Measurements from ENCODE around the gene COPG1. TPM values are rescaled to one million over a fixed set of nuclear protein-coding genes. Genes with fewer than 3 reads are reported as not detected.
"Not testable (repeated sequence)": the region's sequence is repeated elsewhere in the genome, so short reads cannot be mapped to it uniquely, and the experiment has no call there.

Gene COPG1
- total RNA-seq, 2 experiments from 2014 or later, result 128 to 132 TPM

DNA sequence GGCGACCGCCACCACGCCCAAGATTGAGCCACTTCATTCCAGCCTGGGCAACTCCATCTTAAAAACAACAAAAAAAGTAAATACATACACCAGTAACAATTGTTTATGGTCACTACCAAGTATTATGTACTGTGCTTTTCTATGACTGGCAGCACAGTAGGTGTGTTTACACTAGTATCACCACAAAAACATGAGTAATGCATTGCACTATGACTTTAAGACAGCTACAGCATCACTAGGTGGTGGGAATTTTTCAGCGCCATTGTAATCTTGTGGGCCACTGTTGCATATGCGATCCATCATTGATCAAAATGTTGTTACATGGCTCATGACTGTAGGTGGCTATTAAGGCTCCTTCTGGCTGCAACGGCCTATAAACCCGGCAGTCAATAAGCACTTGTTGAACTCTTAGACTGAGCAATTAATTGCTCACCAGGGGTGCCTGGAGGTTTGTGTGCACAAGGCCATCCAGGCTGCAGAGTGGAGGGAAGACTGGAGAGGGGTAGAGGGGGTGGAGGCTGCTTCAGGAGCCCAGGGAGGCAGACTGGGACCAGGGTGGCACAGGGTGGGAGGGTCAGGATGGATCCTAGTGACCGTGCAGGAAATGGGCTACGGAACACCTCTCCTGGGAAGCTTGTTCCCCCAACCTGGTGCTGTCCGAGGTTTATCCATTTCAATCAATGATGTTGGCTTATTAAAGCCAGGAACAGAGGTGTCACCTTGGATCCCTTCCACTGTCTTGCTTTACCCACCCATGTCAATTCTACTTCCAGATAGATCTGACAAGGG lies 17.9 kb upstream of the COPG1 start:
- H3K27ac Mint-ChIP-seq, result no peak overlapping the region
- no peaks in the 10 kb centered on the region for H3K36me3 Mint-ChIP-seq
- H3K4me3 Mint-ChIP-seq, result no peak overlapping the region
- H3K27me3 Mint-ChIP-seq, result no peaks in the 10 kb centered on the region
- peaks cover 16% of the 10 kb centered on the region for H3K4me1 Mint-ChIP-seq
- no peaks in the 10 kb centered on the region for H3K9me3 Mint-ChIP-seq
- no peak for DNase-seq

DNA sequence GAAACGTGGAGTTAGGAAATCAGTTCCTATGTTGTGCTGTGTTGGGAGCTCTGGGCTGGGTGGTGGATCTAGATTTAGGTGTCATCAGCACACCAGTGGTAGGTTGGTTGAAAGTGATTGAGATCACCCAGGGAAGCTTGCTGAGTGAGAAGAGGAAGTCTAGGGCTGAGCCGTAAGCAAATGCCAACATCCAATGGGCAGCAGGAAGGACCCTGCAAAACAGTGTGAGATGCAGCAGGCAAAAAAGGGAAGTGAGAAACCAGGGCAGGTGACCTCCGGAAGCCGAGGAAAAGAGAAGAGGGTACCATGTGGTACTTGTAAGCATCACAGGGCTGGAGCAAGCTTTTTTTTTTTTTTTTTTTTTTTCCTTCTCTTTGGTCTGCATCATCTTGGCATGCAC lies 15.9 kb upstream of the COPG1 start:
- H3K4me3 Mint-ChIP-seq, result no peak overlapping the region
- no peak overlapping the region for H3K27ac Mint-ChIP-seq
- no peaks in the 10 kb centered on the region for H3K9me3 Mint-ChIP-seq
- no peaks in the 10 kb centered on the region for H3K36me3 Mint-ChIP-seq
- no peak for DNase-seq
- H3K4me1 Mint-ChIP-seq, result peaks cover 20% of the 10 kb centered on the region
- H3K27me3 Mint-ChIP-seq, result no peaks in the 10 kb centered on the region

GRCh38 chr3:129234441-129234840 lies 15.0 kb upstream of the COPG1 start:
- no peaks in the 10 kb centered on the region for H3K36me3 Mint-ChIP-seq
- H3K27me3 Mint-ChIP-seq, result no peaks in the 10 kb centered on the region
- DNase-seq, result no peak
- H3K4me1 Mint-ChIP-seq, result peaks cover 28% of the 10 kb centered on the region
- no peak overlapping the region for H3K27ac Mint-ChIP-seq
- no peak overlapping the region for H3K4me3 Mint-ChIP-seq
- H3K9me3 Mint-ChIP-seq, result no peaks in the 10 kb centered on the region

DNA sequence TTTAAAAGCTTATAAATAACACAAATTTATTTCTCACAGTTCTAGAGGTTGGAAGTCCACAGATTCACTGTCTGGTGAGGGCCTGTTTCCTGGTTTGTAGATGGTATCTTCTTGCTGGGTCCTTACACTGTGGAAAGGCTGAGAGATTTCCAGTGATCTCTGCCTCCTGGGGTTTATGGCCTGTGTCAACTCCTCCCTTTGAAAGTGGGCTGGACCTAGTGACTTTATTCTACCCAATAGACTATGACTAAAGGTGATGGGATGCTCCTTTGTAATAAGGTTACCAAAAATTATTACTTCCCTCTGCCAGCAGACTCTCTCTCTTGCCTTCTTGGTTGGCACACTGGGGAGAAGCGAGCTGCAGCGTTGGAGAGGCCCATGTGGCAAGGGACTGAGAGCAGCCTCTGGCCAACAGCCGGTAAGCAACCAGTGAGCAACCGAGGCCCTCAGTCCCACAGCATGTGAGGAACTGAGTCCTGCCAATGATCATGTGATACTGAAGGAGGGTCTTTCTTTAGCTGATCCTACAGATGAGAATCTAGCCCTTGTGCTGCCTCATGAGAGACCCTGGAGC lies 14.0 kb upstream of the COPG1 start:
- no peak overlapping the region for H3K27ac Mint-ChIP-seq
- peaks cover 26% of the 10 kb centered on the region for H3K4me1 Mint-ChIP-seq
- H3K27me3 Mint-ChIP-seq, result no peaks in the 10 kb centered on the region
- no peak for DNase-seq
- H3K4me3 Mint-ChIP-seq, result no peak overlapping the region
- H3K36me3 Mint-ChIP-seq, result no peaks in the 10 kb centered on the region
- no peaks in the 10 kb centered on the region for H3K9me3 Mint-ChIP-seq

DNA sequence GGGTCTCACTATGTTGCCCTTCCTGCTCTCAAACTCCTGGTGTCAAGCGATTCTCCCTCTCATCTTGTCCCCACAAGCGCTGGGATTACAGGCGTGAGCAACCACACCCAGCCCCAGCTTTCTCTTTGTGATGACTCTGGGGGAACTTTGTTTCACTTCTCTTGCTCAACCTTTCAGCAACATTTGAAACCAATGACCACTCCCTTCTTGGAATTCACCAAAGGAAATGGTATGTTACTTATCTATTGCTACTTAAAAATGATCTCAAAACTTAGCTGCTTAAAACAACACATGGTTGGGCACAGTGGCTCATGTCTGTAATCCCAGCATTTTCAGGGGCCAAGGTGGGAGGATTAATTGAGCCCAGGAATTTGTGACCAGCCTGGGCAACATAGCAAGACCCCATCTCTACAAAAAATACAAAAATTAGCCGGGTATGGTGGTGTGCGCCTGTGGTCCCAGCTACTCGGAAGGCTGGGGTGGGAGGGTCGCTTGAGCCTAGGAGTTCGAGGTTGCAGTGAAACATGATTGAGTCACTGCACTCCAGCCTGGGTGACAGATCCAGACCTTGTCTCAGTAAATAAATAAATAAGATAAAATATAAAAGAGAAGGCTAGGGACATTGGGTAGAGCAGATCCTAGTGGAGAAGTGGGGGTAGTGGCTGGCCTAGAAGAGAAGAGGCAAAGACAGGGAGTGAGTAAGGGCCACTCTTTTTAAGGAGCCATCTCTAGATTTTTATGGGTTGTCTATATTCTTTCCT lies 10.3 kb upstream of the COPG1 start:
- Mint-ChIP-seq H3K4me3 (peak overlapping the region; percentile 32), H3K36me3 (no peaks in the 10 kb centered on the region), H3K27ac (peak overlapping the region; percentile 82), H3K4me1 (peaks cover 16% of the 10 kb centered on the region), H3K9me3 (no peaks in the 10 kb centered on the region), H3K27me3 (no peaks in the 10 kb centered on the region)
- peak; percentile 46 for DNase-seq

DNA sequence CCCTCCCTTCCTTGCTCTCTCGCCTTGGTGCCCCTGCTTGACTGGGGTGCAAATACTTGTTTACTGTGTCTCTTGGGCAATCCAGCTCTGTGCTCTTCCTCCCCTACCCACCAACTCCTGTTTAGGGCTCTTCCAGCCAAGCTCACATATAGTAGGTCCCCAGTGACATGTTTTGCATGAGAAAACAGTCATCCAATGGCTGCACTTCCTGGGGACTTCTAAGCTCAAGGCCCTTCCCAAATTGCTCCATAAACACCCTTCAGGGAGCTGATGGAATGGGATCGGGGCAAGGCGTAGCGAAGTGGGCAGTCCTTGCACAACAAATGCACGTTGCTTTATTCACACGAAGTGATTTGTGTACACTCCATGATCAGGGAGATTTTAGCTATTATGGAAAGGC lies 9.4 kb upstream of the COPG1 start:
- Mint-ChIP-seq H3K27me3 (no peaks in the 10 kb centered on the region), H3K27ac (no peak overlapping the region), H3K4me3 (no peak overlapping the region), H3K36me3 (no peaks in the 10 kb centered on the region), H3K9me3 (no peaks in the 10 kb centered on the region), H3K4me1 (peaks cover 16% of the 10 kb centered on the region)
- DNase-seq, result no peak

DNA sequence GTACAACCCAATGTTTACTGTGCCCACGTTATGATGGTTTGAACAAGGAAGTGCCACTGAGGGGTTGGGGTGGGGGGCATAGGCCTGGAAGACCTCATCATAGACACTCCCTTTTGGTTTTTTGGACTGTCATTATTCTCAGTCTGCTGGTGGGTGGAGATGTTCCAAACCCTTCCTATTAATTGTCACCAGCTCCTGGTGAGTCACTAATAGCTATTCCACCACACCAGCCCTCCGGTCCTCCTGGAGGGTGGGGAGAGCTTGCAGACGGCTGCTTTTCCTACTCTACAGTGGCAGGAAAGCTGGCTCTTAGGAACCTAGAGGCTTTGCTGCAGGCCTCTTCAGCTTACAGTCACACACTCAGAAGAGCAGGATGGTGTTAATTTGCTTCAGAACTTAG lies 9.0 kb upstream of the COPG1 start:
- Mint-ChIP-seq H3K27ac (no peak overlapping the region), H3K9me3 (no peaks in the 10 kb centered on the region), H3K4me1 (peaks cover 17% of the 10 kb centered on the region), H3K36me3 (no peaks in the 10 kb centered on the region), H3K4me3 (no peak overlapping the region), H3K27me3 (no peaks in the 10 kb centered on the region)
- DNase-seq, result no peak

DNA sequence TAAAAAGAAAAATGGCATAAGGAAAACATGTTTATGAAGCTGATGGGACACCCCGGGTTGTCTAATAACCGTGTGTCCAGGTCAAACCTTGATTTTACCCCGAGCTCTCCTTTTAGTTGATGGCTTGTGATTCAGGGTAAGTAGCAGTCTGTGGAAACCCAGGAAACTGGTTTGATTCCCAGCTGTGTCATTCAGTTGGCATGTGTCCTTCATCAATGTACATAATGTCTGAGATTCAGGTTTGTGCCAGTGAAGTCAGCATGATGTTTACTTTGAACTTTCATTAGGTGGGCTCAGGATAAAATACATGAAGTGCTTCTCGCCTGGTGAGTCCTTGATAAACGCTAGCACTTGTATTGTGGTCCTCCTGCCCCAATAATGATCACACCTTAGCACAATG lies 4.3 kb upstream of the COPG1 start:
- peak overlapping the region; percentile 72 for H3K27ac Mint-ChIP-seq
- H3K4me1 Mint-ChIP-seq, result peaks cover 32% of the 10 kb centered on the region
- H3K9me3 Mint-ChIP-seq, result no peaks in the 10 kb centered on the region
- no peaks in the 10 kb centered on the region for H3K36me3 Mint-ChIP-seq
- no peaks in the 10 kb centered on the region for H3K27me3 Mint-ChIP-seq
- DNase-seq, result no peak
- no peak overlapping the region for H3K4me3 Mint-ChIP-seq

DNA sequence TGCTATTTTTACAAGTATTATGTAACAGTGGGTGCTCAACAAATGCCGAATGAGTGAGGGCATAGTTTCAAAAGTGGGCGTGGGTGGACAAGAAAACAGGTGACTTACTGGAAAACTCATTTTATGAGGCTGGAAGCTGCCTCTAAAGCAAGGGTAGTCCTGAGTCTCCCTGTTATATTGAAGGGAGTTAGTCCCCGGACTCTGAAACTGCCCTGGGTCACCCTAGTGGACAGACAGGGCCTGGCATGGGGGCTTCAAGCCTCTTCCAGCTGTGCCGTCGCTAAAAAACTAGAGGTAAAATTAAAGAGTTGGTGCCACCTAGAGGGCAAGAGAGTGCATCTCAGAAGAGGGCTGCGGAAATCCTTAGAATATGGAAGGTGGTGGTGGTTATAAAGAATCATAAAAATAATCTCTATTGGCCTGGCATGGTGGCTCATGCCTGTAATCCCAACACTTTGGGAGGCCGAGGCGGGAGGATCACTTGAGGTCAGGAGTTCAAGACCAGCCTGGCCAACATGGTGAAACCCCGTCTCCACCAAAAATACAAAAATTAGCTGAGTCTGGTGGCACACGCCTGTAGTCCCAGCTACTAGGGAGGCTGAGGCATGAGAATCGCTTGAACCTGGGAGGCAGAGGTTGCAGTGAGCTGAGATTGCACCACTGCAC lies 3.6 kb upstream of the COPG1 start:
- H3K4me3 Mint-ChIP-seq, result peak overlapping the region; percentile 14
- not testable (repeated sequence) for H3K9me3 Mint-ChIP-seq, H3K27me3 Mint-ChIP-seq, H3K36me3 Mint-ChIP-seq
- peaks cover 38% of the 10 kb centered on the region for H3K4me1 Mint-ChIP-seq
- peak; percentile 74 for DNase-seq
- H3K27ac Mint-ChIP-seq, result peak overlapping the region; percentile 72

DNA sequence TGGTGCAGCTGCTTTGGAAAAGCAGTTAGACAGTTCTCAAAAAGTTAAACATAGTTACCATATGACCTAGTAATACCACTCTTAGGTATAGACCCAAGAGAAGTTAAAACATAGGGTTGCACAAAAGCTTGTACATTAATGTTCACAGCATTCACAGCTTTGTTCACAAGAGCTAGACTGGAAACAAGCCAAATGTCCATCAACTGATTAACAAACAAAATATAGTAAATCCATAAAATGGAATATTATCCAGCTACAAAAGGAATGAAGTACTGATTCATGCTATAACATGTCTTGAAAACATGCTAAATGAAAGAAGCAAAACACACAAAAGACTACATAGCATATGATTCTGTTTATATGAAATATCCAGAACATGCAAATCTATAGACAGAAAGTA lies 2.8 kb upstream of the COPG1 start:
- H3K4me3 Mint-ChIP-seq, result no peak overlapping the region
- no peaks in the 10 kb centered on the region for H3K9me3 Mint-ChIP-seq
- peaks cover 4% of the 10 kb centered on the region for H3K36me3 Mint-ChIP-seq
- no peak overlapping the region for H3K27ac Mint-ChIP-seq
- H3K27me3 Mint-ChIP-seq, result no peaks in the 10 kb centered on the region
- no peak for DNase-seq
- peaks cover 41% of the 10 kb centered on the region for H3K4me1 Mint-ChIP-seq

DNA sequence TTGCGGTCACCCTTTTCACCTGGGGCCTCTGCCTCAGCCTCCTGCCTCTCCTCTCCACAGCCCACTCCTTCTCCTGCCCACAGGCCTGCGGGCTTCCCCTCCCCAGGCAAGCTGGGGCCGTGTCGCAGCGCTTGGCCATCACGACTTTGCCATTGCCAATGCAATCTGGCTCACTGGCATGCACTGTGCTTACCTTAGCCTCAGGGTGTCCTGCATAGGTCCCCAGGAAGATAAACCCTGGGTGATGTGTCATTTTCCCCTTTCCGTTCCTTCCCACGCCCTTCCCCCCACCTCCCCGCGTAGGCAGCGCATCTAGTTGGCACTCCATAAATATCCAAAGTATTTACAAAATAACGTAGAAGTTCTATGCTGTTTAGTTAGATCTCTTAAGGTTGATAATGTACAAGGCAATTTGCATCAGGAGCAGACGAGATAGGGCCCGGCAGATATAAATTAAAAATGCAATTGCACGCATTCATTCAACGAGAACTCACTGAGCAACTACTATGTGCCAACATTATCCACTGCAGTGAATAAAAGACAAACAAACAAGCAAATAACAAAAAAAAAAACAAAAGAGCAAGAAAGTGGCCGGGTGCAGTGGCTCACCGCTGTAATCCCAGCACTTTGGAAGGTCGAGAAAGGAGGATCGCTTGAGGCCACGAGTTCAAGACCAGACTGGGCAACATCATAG lies 973 bp upstream of the COPG1 start:
- Mint-ChIP-seq H3K4me3 (peak overlapping the region; percentile 99), H3K36me3 (peaks cover 20% of the 10 kb centered on the region), H3K27ac (peak overlapping the region; percentile 96), H3K27me3 (no peaks in the 10 kb centered on the region), H3K9me3 (no peaks in the 10 kb centered on the region), H3K4me1 (peaks cover 49% of the 10 kb centered on the region)
- DNase-seq, result no peak

DNA sequence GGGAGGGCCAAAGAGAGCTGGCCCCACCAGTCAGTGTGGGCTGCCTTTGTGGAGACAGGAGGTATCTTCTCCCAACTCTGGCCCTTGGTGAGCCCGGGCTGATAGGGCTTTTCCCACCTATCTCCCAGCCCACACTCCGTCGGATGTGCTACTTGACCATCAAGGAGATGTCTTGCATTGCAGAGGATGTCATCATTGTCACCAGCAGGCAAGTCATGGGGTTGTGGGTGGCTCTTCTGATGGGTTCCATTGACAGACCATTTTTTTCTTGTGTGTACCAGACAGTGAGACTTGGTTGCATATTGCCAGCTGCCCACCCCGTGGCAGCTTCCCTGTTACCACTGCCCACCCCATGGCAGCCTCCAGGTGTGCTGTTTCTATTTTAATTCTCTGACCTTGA lies 3.3 kb downstream of the COPG1 start:
- no peaks in the 10 kb centered on the region for H3K9me3 Mint-ChIP-seq
- H3K27ac Mint-ChIP-seq, result no peak overlapping the region
- no peak for DNase-seq
- peaks cover 30% of the 10 kb centered on the region for H3K36me3 Mint-ChIP-seq
- H3K27me3 Mint-ChIP-seq, result no peaks in the 10 kb centered on the region
- H3K4me3 Mint-ChIP-seq, result no peak overlapping the region
- peaks cover 34% of the 10 kb centered on the region for H3K4me1 Mint-ChIP-seq

DNA sequence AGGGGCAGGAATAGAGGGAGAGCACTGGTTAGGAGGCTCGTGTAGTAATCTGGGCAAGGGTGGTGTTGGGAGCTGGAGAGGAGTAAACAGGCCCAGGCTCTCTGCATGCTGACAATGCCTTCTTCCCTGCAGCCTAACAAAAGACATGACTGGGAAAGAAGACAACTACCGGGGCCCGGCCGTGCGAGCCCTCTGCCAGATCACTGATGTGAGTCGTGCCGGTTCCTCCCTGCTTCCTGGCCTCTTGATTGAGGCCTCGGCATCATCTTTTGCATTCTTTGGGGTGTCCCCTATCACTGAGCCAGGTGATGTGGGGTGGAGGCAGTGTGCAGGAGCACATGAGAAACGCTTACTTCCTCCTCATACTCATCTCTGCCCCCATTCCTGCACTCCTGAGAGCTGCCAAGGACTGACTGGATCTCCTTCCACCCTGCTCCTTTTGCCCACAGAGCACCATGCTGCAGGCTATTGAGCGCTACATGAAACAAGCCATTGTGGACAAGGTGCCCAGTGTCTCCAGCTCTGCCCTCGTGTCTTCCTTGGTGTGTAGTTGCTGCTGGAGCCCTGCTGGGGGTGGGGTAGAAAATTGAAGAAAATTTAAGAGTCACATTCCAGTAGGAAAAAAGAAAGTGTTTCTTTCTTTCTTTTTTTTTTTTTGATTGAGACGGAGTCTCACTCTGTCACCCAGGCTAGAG lies 5.3 kb downstream of the COPG1 start:
- no peak for DNase-seq
- Mint-ChIP-seq H3K4me1 (peaks cover 19% of the 10 kb centered on the region), H3K9me3 (no peaks in the 10 kb centered on the region), H3K27ac (no peak overlapping the region), H3K4me3 (no peak overlapping the region), H3K36me3 (peaks cover 34% of the 10 kb centered on the region), H3K27me3 (no peaks in the 10 kb centered on the region)

DNA sequence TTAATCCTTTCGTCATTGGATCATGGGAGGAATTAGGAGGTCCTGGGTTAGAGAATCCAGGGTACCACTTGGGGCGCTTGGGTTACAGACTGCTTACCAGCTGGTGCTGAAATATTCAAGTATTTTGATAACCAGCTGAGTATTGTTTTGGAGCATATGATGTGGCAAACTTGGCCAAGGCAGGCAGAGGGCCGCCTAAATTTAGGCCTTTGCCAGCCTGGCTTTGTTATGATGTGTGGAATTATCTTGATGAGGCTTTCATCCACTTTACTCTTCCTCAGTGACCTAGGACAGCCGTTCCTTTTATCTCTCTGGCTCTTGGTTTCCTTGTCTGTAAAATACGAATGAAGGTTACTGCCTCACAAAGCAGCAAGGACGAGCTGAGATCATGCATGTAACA lies 6.9 kb downstream of the COPG1 start:
- Mint-ChIP-seq H3K4me3 (no peak overlapping the region), H3K27ac (no peak overlapping the region), H3K9me3 (no peaks in the 10 kb centered on the region), H3K27me3 (no peaks in the 10 kb centered on the region), H3K4me1 (peaks cover 8% of the 10 kb centered on the region), H3K36me3 (peaks cover 33% of the 10 kb centered on the region)
- no peak for DNase-seq
